Gastroesophageal sphincter (tissue), 3 donors: ENCODE data around the gene IL27RA.

Experiments
- POLR2A ChIP-seq, 2 donors: fragments of 450-650 bp; IDR thresholded peaks; one replicate each; pipeline ENCODE4 v1.6.1; 2017; ENCODE audit warnings: antibody characterized with exemption in 2 of 2, mild to moderate bottlenecking in 2 of 2, moderate library complexity in 1 of 2
- TF ChIP-seq, protein P1 (sequence below), 4 experiments: fragments of 200-600 bp in 2 of 4; fragments of 450-650 bp in 2 of 4; sonication (generic) in 1 of 4; IDR thresholded peaks; one replicate each; pipeline ENCODE4 v1.5.1; 2017 to 2019; ENCODE audit warnings: antibody characterized with exemption in 4 of 4, mild to moderate bottlenecking in 2 of 4, moderate library complexity in 2 of 4

- TF ChIP-seq, protein P1, sequence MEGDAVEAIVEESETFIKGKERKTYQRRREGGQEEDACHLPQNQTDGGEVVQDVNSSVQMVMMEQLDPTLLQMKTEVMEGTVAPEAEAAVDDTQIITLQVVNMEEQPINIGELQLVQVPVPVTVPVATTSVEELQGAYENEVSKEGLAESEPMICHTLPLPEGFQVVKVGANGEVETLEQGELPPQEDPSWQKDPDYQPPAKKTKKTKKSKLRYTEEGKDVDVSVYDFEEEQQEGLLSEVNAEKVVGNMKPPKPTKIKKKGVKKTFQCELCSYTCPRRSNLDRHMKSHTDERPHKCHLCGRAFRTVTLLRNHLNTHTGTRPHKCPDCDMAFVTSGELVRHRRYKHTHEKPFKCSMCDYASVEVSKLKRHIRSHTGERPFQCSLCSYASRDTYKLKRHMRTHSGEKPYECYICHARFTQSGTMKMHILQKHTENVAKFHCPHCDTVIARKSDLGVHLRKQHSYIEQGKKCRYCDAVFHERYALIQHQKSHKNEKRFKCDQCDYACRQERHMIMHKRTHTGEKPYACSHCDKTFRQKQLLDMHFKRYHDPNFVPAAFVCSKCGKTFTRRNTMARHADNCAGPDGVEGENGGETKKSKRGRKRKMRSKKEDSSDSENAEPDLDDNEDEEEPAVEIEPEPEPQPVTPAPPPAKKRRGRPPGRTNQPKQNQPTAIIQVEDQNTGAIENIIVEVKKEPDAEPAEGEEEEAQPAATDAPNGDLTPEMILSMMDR (IDR thresholded peaks at IDR 0.05): no peak
- peak; percentile 50 to 71 for TF ChIP-seq POLR2A (IDR thresholded peaks at IDR 0.05)
Measured at GRCh38 chr19:14005349-14006084, 26.0 kb upstream of the IL27RA start.
